Fibroblast of the conjunctiva (primary cell): Measurements from ENCODE around the gene EIF4B.

Experiments
- DNase-seq: peaks from one replicate; pipeline ENCODE4 v3.0.0-alpha.2; 2010; ENCODE audit warnings: low read depth

The EIF4B gene

GRCh38 chr12:53057816-53058500 lies 51.7 kb downstream of the EIF4B start:
- DNase-seq, result no peak

GRCh38 chr12:53058674-53059433 lies 52.6 kb downstream of the EIF4B start:
- DNase-seq, result no peak

GRCh38 chr12:53059434-53060063 lies 53.3 kb downstream of the EIF4B start:
- no peak for DNase-seq

- DNase-seq, result no peak
Observed at GRCh38 chr12:53060064-53060720, 53.9 kb downstream of the EIF4B start.

GRCh38 chr12:53060721-53061276 lies 54.5 kb downstream of the EIF4B start:
- no peak for DNase-seq

GRCh38 chr12:53061404-53062010 lies 55.3 kb downstream of the EIF4B start:
- DNase-seq, result no peak

GRCh38 chr12:53062011-53062961 lies 56.0 kb downstream of the EIF4B start:
- DNase-seq, result no peak

- DNase-seq, result no peak
Observed at GRCh38 chr12:53062977-53063707, 56.9 kb downstream of the EIF4B start.

- DNase-seq, result peak; percentile 93
Observed at GRCh38 chr12:53063708-53064612, 57.7 kb downstream of the EIF4B start.

- DNase-seq, result no peak
Observed at GRCh38 chr12:53064613-53065436, 58.6 kb downstream of the EIF4B start.

- no peak for DNase-seq
Observed at GRCh38 chr12:53065470-53065869, 59.2 kb downstream of the EIF4B start.

GRCh38 chr12:53065975-53066931 lies 60.0 kb downstream of the EIF4B start:
- peak; percentile 81 for DNase-seq

- DNase-seq, result no peak
Observed at GRCh38 chr12:53067074-53067992, 61.1 kb downstream of the EIF4B start.

GRCh38 chr12:53067993-53068770 lies 61.9 kb downstream of the EIF4B start:
- no peak for DNase-seq
